ENCODE data around the gene DPH7.

DNA sequence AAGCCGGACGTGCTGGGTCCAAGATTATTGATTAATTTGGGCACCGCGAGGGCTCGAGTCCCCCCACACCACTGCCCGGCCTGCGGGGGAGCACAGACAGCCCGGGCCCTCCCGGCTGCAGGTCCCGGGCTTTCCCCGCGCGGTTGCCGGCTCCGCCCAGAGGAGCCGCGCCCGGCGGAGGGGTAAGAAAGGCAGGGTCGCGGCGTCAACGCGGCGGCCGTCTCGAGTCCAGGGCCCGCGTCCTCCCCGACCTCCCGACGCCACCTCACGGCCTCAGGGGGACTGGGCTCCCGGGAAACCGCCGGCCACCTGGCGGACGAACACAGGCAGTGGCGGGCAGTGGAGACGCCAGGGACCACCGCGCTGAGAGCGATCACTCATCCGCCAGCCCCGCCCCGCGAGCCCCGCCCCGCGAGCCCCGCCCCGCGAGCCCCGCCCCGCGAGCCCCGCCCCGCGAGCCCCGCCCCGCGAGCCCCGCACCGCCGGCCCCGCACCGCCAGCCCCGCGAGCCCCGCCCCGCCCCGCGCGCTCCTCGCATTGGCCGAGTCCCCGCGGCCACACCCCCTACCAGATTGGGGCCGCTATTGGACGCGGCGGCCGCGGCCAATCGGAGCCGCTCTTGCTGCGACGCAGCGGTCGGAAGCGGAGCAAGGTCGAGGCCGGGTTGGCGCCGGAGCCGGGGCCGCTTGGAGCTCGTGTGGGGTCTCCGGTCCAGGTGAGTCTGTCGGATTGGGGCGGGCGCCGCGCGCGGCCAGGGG lies 27.3 kb downstream of the DPH7 start, which contains the start of gene MRPL41:
- TF ChIP-seq, protein P1, sequence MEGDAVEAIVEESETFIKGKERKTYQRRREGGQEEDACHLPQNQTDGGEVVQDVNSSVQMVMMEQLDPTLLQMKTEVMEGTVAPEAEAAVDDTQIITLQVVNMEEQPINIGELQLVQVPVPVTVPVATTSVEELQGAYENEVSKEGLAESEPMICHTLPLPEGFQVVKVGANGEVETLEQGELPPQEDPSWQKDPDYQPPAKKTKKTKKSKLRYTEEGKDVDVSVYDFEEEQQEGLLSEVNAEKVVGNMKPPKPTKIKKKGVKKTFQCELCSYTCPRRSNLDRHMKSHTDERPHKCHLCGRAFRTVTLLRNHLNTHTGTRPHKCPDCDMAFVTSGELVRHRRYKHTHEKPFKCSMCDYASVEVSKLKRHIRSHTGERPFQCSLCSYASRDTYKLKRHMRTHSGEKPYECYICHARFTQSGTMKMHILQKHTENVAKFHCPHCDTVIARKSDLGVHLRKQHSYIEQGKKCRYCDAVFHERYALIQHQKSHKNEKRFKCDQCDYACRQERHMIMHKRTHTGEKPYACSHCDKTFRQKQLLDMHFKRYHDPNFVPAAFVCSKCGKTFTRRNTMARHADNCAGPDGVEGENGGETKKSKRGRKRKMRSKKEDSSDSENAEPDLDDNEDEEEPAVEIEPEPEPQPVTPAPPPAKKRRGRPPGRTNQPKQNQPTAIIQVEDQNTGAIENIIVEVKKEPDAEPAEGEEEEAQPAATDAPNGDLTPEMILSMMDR (IDR thresholded peaks at IDR 0.05), result no peak; the same call in 1 of the 2 replicates
- TF ChIP-seq POLR2AphosphoS5 (IDR thresholded peaks at IDR 0.05; ENCODE audit: low read depth, low read length) (peak; percentile 81), TCF7L2 (IDR thresholded peaks at IDR 0.05; ENCODE audit: low read depth, low read length) (no peak), SIN3A (IDR thresholded peaks at IDR 0.05; ENCODE audit: borderline replicate concordance, insufficient read depth, low read depth, low read length) (0 out of 2 replicates have a peak, but pooled peaks have one; percentile 9)
